ENCODE data around the gene LMAN2.

DNA sequence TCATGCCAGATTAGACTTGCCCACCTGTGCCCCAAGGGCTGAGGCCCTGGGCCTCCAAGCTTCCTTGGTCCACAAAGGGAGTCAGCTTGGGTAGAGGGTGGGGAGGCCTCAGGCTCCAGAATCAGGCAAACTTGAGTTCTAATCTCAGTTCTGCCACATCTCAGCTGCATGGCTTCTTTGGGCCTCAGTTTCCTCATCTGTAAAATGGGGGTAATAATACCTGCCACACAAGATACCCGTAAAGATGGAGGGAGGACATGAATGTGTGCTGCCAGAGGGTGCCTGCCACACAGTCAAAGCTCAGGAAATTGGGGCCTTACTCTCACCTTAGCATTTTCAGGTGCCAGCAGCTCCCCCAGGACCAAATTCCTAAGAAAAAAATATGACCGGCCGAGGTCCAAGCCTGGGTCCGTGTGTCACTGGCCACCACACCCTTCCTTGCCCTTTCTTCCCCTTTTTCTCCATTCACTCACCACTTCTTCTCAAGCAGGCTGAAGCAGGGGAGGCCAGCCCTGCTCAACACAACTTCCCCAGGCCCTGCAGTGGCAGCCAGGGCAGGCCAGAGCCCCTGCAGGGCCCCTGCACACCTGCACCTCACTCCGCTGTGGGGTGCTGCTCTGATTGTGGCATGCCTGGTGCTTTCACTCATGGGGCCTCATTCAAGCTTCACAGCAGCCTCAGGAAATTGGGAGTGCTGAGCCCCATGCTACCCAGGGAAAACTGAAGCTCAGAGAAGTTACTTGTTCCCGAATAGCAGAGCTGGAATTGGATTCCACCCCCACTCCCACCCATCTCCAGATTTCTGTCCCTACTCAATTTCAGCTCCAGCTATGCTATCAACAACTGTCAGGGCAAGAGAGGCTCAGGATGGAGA is 10.2 kb upstream of the LMAN2 start:
- TF ChIP-seq POLR2AphosphoS5 (IDR thresholded peaks at IDR 0.05; ENCODE audit: low read depth, low read length): no peak
- no peak for TF ChIP-seq POLR2A (IDR thresholded peaks at IDR 0.05; ENCODE audit: low read depth, low read length)
- no peak for TF ChIP-seq SPI1 (IDR thresholded peaks at IDR 0.05; ENCODE audit: low read depth, low read length)
